ENCODE data around the gene FNTB. TPM values are rescaled to one million over a fixed set of nuclear protein-coding genes. Genes with fewer than 3 reads are reported as not detected.

FNTB gene
- total RNA-seq, 2 experiments from 2014 or later = 7.5 to 7.9 TPM

DNA sequence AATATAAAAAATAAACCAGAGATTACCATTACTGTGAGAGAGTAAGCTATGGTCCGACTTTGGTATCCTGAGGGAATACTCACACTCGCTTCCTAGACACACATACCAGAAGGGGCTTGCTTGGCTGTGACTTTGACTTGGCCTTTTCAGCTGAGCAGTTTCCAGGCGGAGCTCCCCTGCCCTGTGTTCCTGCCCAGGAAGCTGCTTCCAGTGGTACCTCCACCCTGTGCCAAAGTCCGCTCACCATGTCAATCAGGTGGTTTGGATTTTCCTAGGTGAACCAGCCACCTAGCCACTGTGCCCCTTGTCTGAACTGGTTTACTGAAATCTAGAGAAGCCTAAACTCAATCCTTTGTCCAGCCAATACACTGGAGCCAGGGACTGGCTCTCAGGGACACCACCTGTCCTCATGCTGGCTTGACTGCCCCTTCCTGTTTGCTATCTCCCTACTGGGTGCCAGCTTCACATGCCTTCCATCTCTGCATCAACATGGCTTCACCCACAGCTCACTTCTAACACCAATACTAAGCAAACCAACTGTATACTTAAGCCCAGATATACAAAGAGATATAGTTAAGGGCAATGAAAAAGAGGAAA, 87.0 kb downstream of the FNTB start:
- Histone ChIP-seq H3K4me1 (ENCODE audit: insufficient read depth, low read length) (peaks cover 19% of the 10 kb centered on the region), H3K27ac (ENCODE audit: low read depth in 1 of 2, low read length in 2 of 2) (no peak overlapping the region), H3K9me3 (ENCODE audit: control insufficient read depth in 1 of 2, insufficient read depth in 1 of 2, low read length in 2 of 2) (no peaks in the 10 kb centered on the region), H3K4me3 (ENCODE audit: low read length) (no peak overlapping the region), H3K36me3 (ENCODE audit: insufficient read depth, low read length) (peaks cover 85% of the 10 kb centered on the region), H3K27me3 (ENCODE audit: control insufficient read depth in 1 of 2, insufficient read depth in 2 of 2, low read length in 2 of 2) (no peaks in the 10 kb centered on the region)
- ChIA-PET CTCF (no interaction called here), POLR2A (interaction anchor here (1.0 to 1.2 kb wide), 2 partner anchors 29 kb away, joined by 3 to 6 read pairs; partner anchors contain the start of gene MAX)
- DNase-seq = no peak
- intact Hi-C loops (cut with DNase I, micrococcal nuclease) = no loop called here
- Mint-ChIP-seq H3K27ac (no peak overlapping the region), H3K9me3 (no peaks in the 10 kb centered on the region), H3K4me3 (no peak overlapping the region), H3K36me3 (ENCODE audit: low read depth) (peaks cover 88% of the 10 kb centered on the region), H3K27me3 (no peaks in the 10 kb centered on the region), H3K4me1 (ENCODE audit: low read depth) (peaks cover 28% of the 10 kb centered on the region)
- no peak for TF ChIP-seq CTCF (IDR thresholded peaks at IDR 0.05)
- no peak for ATAC-seq (ENCODE audit: poor library complexity)

GRCh38 chr14:65074449-65075150, 87.9 kb downstream of the FNTB start:
- Mint-ChIP-seq H3K4me3 (no peak overlapping the region), H3K9me3 (no peaks in the 10 kb centered on the region), H3K27ac (peak overlapping the region; percentile 35), H3K4me1 (ENCODE audit: low read depth) (peaks cover 36% of the 10 kb centered on the region), H3K27me3 (no peaks in the 10 kb centered on the region), H3K36me3 (ENCODE audit: low read depth) (peaks cover 90% of the 10 kb centered on the region)
- ChIA-PET CTCF (no interaction called here), POLR2A (interaction anchor here (1.2 to 1.3 kb wide), 2 partner anchors 9 to 28 kb away, joined by 3 to 4 read pairs; partner anchors contain the start of gene MAX)
- no peak overlapping the region for H3K4me3 ChIP-seq (ENCODE audit: low read length)
- TF ChIP-seq CTCF (IDR thresholded peaks at IDR 0.05) = no peak
- ATAC-seq (ENCODE audit: poor library complexity) (no peak), DNase-seq (no peak)
- H3K27me3 ChIP-seq (ENCODE audit: control insufficient read depth in 1 of 2, insufficient read depth in 2 of 2, low read length in 2 of 2) = no peaks in the 10 kb centered on the region
- H3K9me3 ChIP-seq (ENCODE audit: control insufficient read depth in 1 of 2, insufficient read depth in 1 of 2, low read length in 2 of 2) = no peaks in the 10 kb centered on the region
- peaks cover 25% of the 10 kb centered on the region for H3K4me1 ChIP-seq (ENCODE audit: insufficient read depth, low read length)
- intact Hi-C loops (cut with DNase I, micrococcal nuclease) = no loop called here
- no peak overlapping the region for H3K27ac ChIP-seq (ENCODE audit: low read depth in 1 of 2, low read length in 2 of 2)
- H3K36me3 ChIP-seq (ENCODE audit: insufficient read depth, low read length) = peaks cover 87% of the 10 kb centered on the region

GRCh38 chr14:65075628-65076325, 89.1 kb downstream of the FNTB start:
- intact Hi-C loops (cut with DNase I, micrococcal nuclease) = no loop called here
- H3K4me3 ChIP-seq (ENCODE audit: low read length) = no peak overlapping the region
- peaks cover 95% of the 10 kb centered on the region for H3K36me3 Mint-ChIP-seq (ENCODE audit: low read depth)
- peaks cover 48% of the 10 kb centered on the region for H3K4me1 Mint-ChIP-seq (ENCODE audit: low read depth)
- peak overlapping the region; percentile 35 for H3K27ac Mint-ChIP-seq
- H3K27ac ChIP-seq (ENCODE audit: low read depth in 1 of 2, low read length in 2 of 2) = no peak overlapping the region
- DNase-seq = no peak
- H3K36me3 ChIP-seq (ENCODE audit: insufficient read depth, low read length) = peaks cover 89% of the 10 kb centered on the region
- ChIA-PET POLR2A (interaction anchor here (0.6 kb wide), 1 partner anchor 132 kb away, joined by 5 read pairs; no protein-coding TSS in a partner anchor), CTCF (no interaction called here)
- no peaks in the 10 kb centered on the region for H3K9me3 Mint-ChIP-seq
- peaks cover 34% of the 10 kb centered on the region for H3K4me1 ChIP-seq (ENCODE audit: insufficient read depth, low read length)
- ATAC-seq (ENCODE audit: poor library complexity) = no peak
- no peaks in the 10 kb centered on the region for H3K27me3 ChIP-seq (ENCODE audit: control insufficient read depth in 1 of 2, insufficient read depth in 2 of 2, low read length in 2 of 2)
- H3K9me3 ChIP-seq (ENCODE audit: control insufficient read depth in 1 of 2, insufficient read depth in 1 of 2, low read length in 2 of 2) = no peaks in the 10 kb centered on the region
- no peak overlapping the region for H3K4me3 Mint-ChIP-seq
- H3K27me3 Mint-ChIP-seq = no peaks in the 10 kb centered on the region
- TF ChIP-seq CTCF (IDR thresholded peaks at IDR 0.05) = no peak
